ENCODE data around the gene SV2C. TPM values are rescaled to one million over a fixed set of nuclear protein-coding genes. Genes with fewer than 3 reads are reported as not detected.
"Not testable (repeated sequence)": the region's sequence is repeated elsewhere in the genome, so short reads cannot be mapped to it uniquely, and the experiment has no call there.

Gene SV2C
- total and polyA plus RNA-seq, 4 donors: under 0.01 to 0.04 (median 0.03) TPM; not detected in 1

GRCh38 chr5:76086095-76086494 is 2.9 kb downstream of the SV2C start:
- 68% methylated on average over 4 of the region's 4 CpGs for WGBS
- DNase-seq (ENCODE audit: low spot score): no peak
- no peak overlapping the region for H3K4me3 ChIP-seq (ENCODE audit: low read depth in 1 of 3, low read length in 3 of 3)
- H3K9ac ChIP-seq (ENCODE audit: low read depth in 1 of 2, low read length in 2 of 2): no peak overlapping the region
- TF ChIP-seq TAF1 (conservative IDR thresholded peaks at IDR 0.05) (no peak), HNF4G (IDR thresholded peaks at IDR 0.05) (no peak)
- H3K36me3 ChIP-seq (ENCODE audit: control insufficient read depth in 4 of 4, insufficient read depth in 3 of 4, low read depth in 1 of 4, low read length in 3 of 4): no peaks in the 10 kb centered on the region
- H3K9me3 ChIP-seq (ENCODE audit: control insufficient read depth in 4 of 4, low read length in 3 of 4): no peaks in the 10 kb centered on the region
- H3K27ac ChIP-seq (ENCODE audit: low read depth in 1 of 2, low read length in 2 of 2): no peak overlapping the region
- peaks cover 5 to 28% (median 19%) of the 10 kb centered on the region in 4 donors for H3K27me3 ChIP-seq (ENCODE audit: control insufficient read depth in 4 of 4, insufficient read depth in 4 of 4, low read length in 3 of 4)
- H3K4me1 ChIP-seq (ENCODE audit: control insufficient read depth in 4 of 4, insufficient read depth in 4 of 4, low read length in 3 of 4): peaks cover 6 to 27% (median 18%) of the 10 kb centered on the region in 4 donors

- WGBS: 85% methylated on average over 2 of the region's 2 CpGs
- DNase-seq (ENCODE audit: low spot score); H3K9me3 ChIP-seq (ENCODE audit: control insufficient read depth in 4 of 4, low read length in 3 of 4); H3K27ac ChIP-seq (ENCODE audit: low read depth in 1 of 2, low read length in 2 of 2); H3K4me3 ChIP-seq (ENCODE audit: low read depth in 1 of 3, low read length in 3 of 3); H3K36me3 ChIP-seq (ENCODE audit: control insufficient read depth in 4 of 4, insufficient read depth in 3 of 4, low read depth in 1 of 4, low read length in 3 of 4); H3K4me1 ChIP-seq (ENCODE audit: control insufficient read depth in 4 of 4, insufficient read depth in 4 of 4, low read length in 3 of 4); H3K9ac ChIP-seq (ENCODE audit: low read depth in 1 of 2, low read length in 2 of 2): not testable (repeated sequence)
- peaks cover under 1 to 16% (median 4%) of the 10 kb centered on the region in 4 donors for H3K27me3 ChIP-seq (ENCODE audit: control insufficient read depth in 4 of 4, insufficient read depth in 4 of 4, low read length in 3 of 4)
These were observed 6.0 kb downstream of the SV2C start for GRCh38 chr5:76089156-76089555.

- Histone ChIP-seq H3K9ac (ENCODE audit: low read depth in 1 of 2, low read length in 2 of 2) (no peak overlapping the region), H3K4me3 (ENCODE audit: low read depth in 1 of 3, low read length in 3 of 3) (no peak overlapping the region), H3K4me1 (ENCODE audit: control insufficient read depth in 4 of 4, insufficient read depth in 4 of 4, low read length in 3 of 4) (no peaks in the 10 kb centered on the region), H3K36me3 (ENCODE audit: control insufficient read depth in 4 of 4, insufficient read depth in 3 of 4, low read depth in 1 of 4, low read length in 3 of 4) (no peaks in the 10 kb centered on the region), H3K27ac (ENCODE audit: low read depth in 1 of 2, low read length in 2 of 2) (no peak overlapping the region), H3K27me3 (ENCODE audit: control insufficient read depth in 4 of 4, insufficient read depth in 4 of 4, low read length in 3 of 4) (peaks cover 0 to 12% (median 0%) of the 10 kb centered on the region in 4 donors), H3K9me3 (ENCODE audit: control insufficient read depth in 4 of 4, low read length in 3 of 4) (no peaks in the 10 kb centered on the region)
- 79% methylated on average over 1 of the region's 1 CpG for WGBS
- DNase-seq (ENCODE audit: low spot score): no peak
- no peak for TF ChIP-seq TAF1 (conservative IDR thresholded peaks at IDR 0.05)
- TF ChIP-seq RXRA (IDR thresholded peaks at IDR 0.05): no peak
- no peak for TF ChIP-seq MAX (IDR thresholded peaks at IDR 0.05)
- TF ChIP-seq HNF4A (conservative IDR thresholded peaks at IDR 0.05): no peak
- no peak for TF ChIP-seq NR2F2 (IDR thresholded peaks at IDR 0.05)
- TF ChIP-seq EGR1 (IDR thresholded peaks at IDR 0.05; ENCODE audit: low read depth in 2 of 2): no peak
- no peak for TF ChIP-seq ATF3 (IDR thresholded peaks at IDR 0.05)
- no peak for TF ChIP-seq HNF4G (IDR thresholded peaks at IDR 0.05)
- no peak for TF ChIP-seq FOXA1 (IDR thresholded peaks at IDR 0.05)
- TF ChIP-seq SP1 (IDR thresholded peaks at IDR 0.05): no peak
- no peak for TF ChIP-seq JUND (IDR thresholded peaks at IDR 0.05)
- TF ChIP-seq GABPA (IDR thresholded peaks at IDR 0.05 in 1 of 2, conservative IDR thresholded peaks at IDR 0.05 in 1 of 2): no peak
- no peak for TF ChIP-seq FOXA2 (IDR thresholded peaks at IDR 0.05)
These were observed 8.2 kb downstream of the SV2C start for GRCh38 chr5:76091351-76091750.

- no peak for DNase-seq (ENCODE audit: low spot score)
- no peaks in the 10 kb centered on the region for H3K36me3 ChIP-seq (ENCODE audit: control insufficient read depth in 4 of 4, insufficient read depth in 3 of 4, low read depth in 1 of 4, low read length in 3 of 4)
- no peaks in the 10 kb centered on the region for H3K27me3 ChIP-seq (ENCODE audit: control insufficient read depth in 4 of 4, insufficient read depth in 4 of 4, low read length in 3 of 4)
- H3K4me1 ChIP-seq (ENCODE audit: control insufficient read depth in 4 of 4, insufficient read depth in 4 of 4, low read length in 3 of 4): no peaks in the 10 kb centered on the region
- no peaks in the 10 kb centered on the region for H3K9me3 ChIP-seq (ENCODE audit: control insufficient read depth in 4 of 4, low read length in 3 of 4)
- H3K27ac ChIP-seq (ENCODE audit: low read depth in 1 of 2, low read length in 2 of 2): no peak overlapping the region
- 44% methylated on average over 2 of the region's 2 CpGs for WGBS
- no peak overlapping the region for H3K4me3 ChIP-seq (ENCODE audit: low read depth in 1 of 3, low read length in 3 of 3)
- no peak overlapping the region for H3K9ac ChIP-seq (ENCODE audit: low read depth in 1 of 2, low read length in 2 of 2)
- no peak for TF ChIP-seq FOXA2 (IDR thresholded peaks at IDR 0.05)
- TF ChIP-seq HNF4G (IDR thresholded peaks at IDR 0.05): no peak
- no peak for TF ChIP-seq GABPA (IDR thresholded peaks at IDR 0.05 in 1 of 2, conservative IDR thresholded peaks at IDR 0.05 in 1 of 2)
- TF ChIP-seq TAF1 (conservative IDR thresholded peaks at IDR 0.05): no peak
- no peak for TF ChIP-seq RXRA (IDR thresholded peaks at IDR 0.05)
- no peak for TF ChIP-seq JUND (IDR thresholded peaks at IDR 0.05)
- no peak for TF ChIP-seq CTCF (IDR thresholded peaks at IDR 0.05; ENCODE audit: low read depth, low read length, missing input control)
- TF ChIP-seq MAX (IDR thresholded peaks at IDR 0.05): no peak
- TF ChIP-seq REST (IDR thresholded peaks at IDR 0.05): no peak
- no peak for TF ChIP-seq FOXA1 (IDR thresholded peaks at IDR 0.05)
These were observed 16.1 kb downstream of the SV2C start for GRCh38 chr5:76099286-76099702.

All from liver (tissue), 9 donors.